IMR-90 (cell line): ENCODE results near the gene TRAPPC12. TPM values are rescaled to one million over a fixed set of nuclear protein-coding genes. Genes with fewer than 3 reads are reported as not detected.

Experiments used
- ATAC-seq: fragments of 200-7000 bp; cut with Tn5 transposase; 2 replicates; pipeline ENCODE4 v1.9.1; 2020; ENCODE audit warnings: low read depth, mild to moderate bottlenecking, moderate library complexity
- BruUV-seq: library from RNA; stranded (reverse); fragments of 400-500 nt; replicated peaks from 2 replicates; lab custom pipeline; 2021; lab: Mats Ljungman, UMichigan
- CTCF ChIA-PET: fragments of 300-600 bp; formaldehyde crosslinking; extraction: SDS; loops from one replicate; lab custom pipeline; 2021; ENCODE audit warnings: antibody characterized with exemption; lab: Yijun Ruan, JAX
- POLR2A ChIA-PET: fragments of 300-600 bp; sonication (Branson Sonifier 250); formaldehyde crosslinking; loops from one replicate; lab custom pipeline; 2022; ENCODE audit warnings: antibody characterized with exemption; ENCODE audit not compliant: unreplicated experiment; lab: Charles Lee
- DNase-seq: peaks from one replicate; pipeline ENCODE4 v3.0.0; 2013
- H2AFZ ChIP-seq: replicated peaks from 2 replicates; pipeline ENCODE3; 2013; ENCODE audit warnings: low read length, mild to moderate bottlenecking; ENCODE audit not compliant: poor library complexity
- H2AK5ac ChIP-seq: 2 replicates; pipeline ENCODE4 v1.6.1; 2013; ENCODE audit warnings: low read depth, low read length, inconsistent platforms
- H2AK9ac ChIP-seq: replicated peaks from 2 replicates; pipeline ENCODE3; 2013; ENCODE audit warnings: mild to moderate bottlenecking, low read depth, low read length, moderate library complexity; ENCODE audit not compliant: poor library complexity
- H2BK120ac ChIP-seq: 2 replicates; pipeline ENCODE4 v1.6.1; 2013; ENCODE audit warnings: low read depth, low read length, inconsistent platforms
- H2BK15ac ChIP-seq: 3 replicates; pipeline ENCODE4 v1.6.1; 2013; ENCODE audit warnings: low read depth, low read length, inconsistent platforms
- H2BK20ac ChIP-seq: 2 replicates; pipeline ENCODE4 v1.6.1; 2013; ENCODE audit warnings: low read depth, mild to moderate bottlenecking, inconsistent platforms, low read length, moderate library complexity
- H2BK5ac ChIP-seq: 2 replicates; pipeline ENCODE4 v1.6.1; 2013; ENCODE audit warnings: mild to moderate bottlenecking, low read depth, low read length, inconsistent platforms; ENCODE audit not compliant: poor library complexity, severe bottlenecking
- H3K14ac ChIP-seq: replicated peaks from 2 replicates; pipeline ENCODE4 v1.6.1; 2013; ENCODE audit warnings: low read depth, low read length, inconsistent platforms
- H3K18ac ChIP-seq: 2 replicates; pipeline ENCODE4 v1.6.1; 2013; ENCODE audit warnings: low read depth, low read length, control low read depth
- H3K23ac ChIP-seq: 2 replicates; pipeline ENCODE4 v1.6.1; 2013; ENCODE audit warnings: low read depth, low read length, inconsistent platforms
- H3K27ac ChIP-seq: 2 replicates; pipeline ENCODE4 v1.5.1; 2013; ENCODE audit warnings: mild to moderate bottlenecking, control low read depth, low read length; ENCODE audit not compliant: insufficient read depth
- H3K27me3 ChIP-seq: 2 replicates; pipeline ENCODE4 v1.6.1; 2013; ENCODE audit warnings: low read length; ENCODE audit not compliant: control insufficient read depth, insufficient read depth
- H3K36me3 ChIP-seq: 2 replicates; pipeline ENCODE4 v1.6.1; 2013; ENCODE audit warnings: low read length, mixed read lengths; ENCODE audit not compliant: control insufficient read depth, insufficient read depth
- H3K4ac ChIP-seq: 2 replicates; pipeline ENCODE4 v1.6.1; 2013; ENCODE audit warnings: low read depth, low read length, inconsistent platforms
- H3K4me1 ChIP-seq: 2 replicates; pipeline ENCODE4 v1.6.1; 2013; ENCODE audit warnings: low read length, mixed read lengths; ENCODE audit not compliant: control insufficient read depth, insufficient read depth
- H3K4me2 ChIP-seq: 2 replicates; pipeline ENCODE4 v1.6.1; 2013; ENCODE audit warnings: low read depth, mild to moderate bottlenecking, control low read depth, low read length, moderate library complexity
- H3K4me3 ChIP-seq: 2 replicates; pipeline ENCODE4 v1.5.1; 2013; ENCODE audit warnings: low read depth, mild to moderate bottlenecking, control low read depth, low read length, moderate library complexity; ENCODE audit not compliant: insufficient read depth
- H3K56ac ChIP-seq: 2 replicates; pipeline ENCODE4 v1.6.1; 2013; ENCODE audit warnings: low read length, inconsistent platforms; ENCODE audit not compliant: insufficient read depth; ENCODE audit errors: extremely low read depth
- H3K79me1 ChIP-seq, 2 experiments: 2 replicates each; pipeline ENCODE4 v1.6.1; 2013; ENCODE audit warnings: low read length in 2 of 2, inconsistent platforms in 1 of 2, low read depth in 1 of 2
- H3K9ac ChIP-seq: 2 replicates; pipeline ENCODE4 v1.6.1; 2013; ENCODE audit warnings: low read depth, low read length, control low read depth
- H3K9me1 ChIP-seq: 2 replicates; pipeline ENCODE4 v1.6.1; 2013; ENCODE audit warnings: low read length, inconsistent platforms; ENCODE audit not compliant: insufficient read depth
- H3K9me3 ChIP-seq: 2 replicates; pipeline ENCODE4 v1.6.1; 2013; ENCODE audit warnings: low read length; ENCODE audit not compliant: control insufficient read depth, insufficient read depth
- H4K20me1 ChIP-seq: 2 replicates; pipeline ENCODE4 v1.6.1; 2013; ENCODE audit warnings: low read length, inconsistent platforms; ENCODE audit not compliant: insufficient read depth
- H4K5ac ChIP-seq: 2 replicates; pipeline ENCODE4 v1.6.1; 2013; ENCODE audit warnings: mild to moderate bottlenecking, low read depth, low read length, control low read depth
- H4K8ac ChIP-seq, 2 experiments: 2 replicates each; pipeline ENCODE4 v1.6.1; 2013; ENCODE audit warnings: low read depth in 2 of 2, low read length in 2 of 2, control low read depth in 1 of 2, inconsistent platforms in 1 of 2
- H4K91ac ChIP-seq: 2 replicates; pipeline ENCODE4 v1.6.1; 2013; ENCODE audit warnings: low read depth, low read length, inconsistent platforms; ENCODE audit not compliant: insufficient read depth
- BHLHE40 ChIP-seq: fragments of 150-350 bp; IDR thresholded peaks from 2 replicates; pipeline ENCODE4 v1.6.1; 2016; ENCODE audit warnings: mild to moderate bottlenecking, low read depth, low read length
- CEBPB ChIP-seq: IDR thresholded peaks from 2 replicates; pipeline ENCODE4 v1.6.1; 2012; ENCODE audit warnings: low read depth, low read length, improper control_type of control experiment
- CHD1 ChIP-seq: IDR thresholded peaks from 2 replicates; pipeline ENCODE4 v1.6.1; 2012; ENCODE audit warnings: low read depth, low read length, improper control_type of control experiment
- CTCF ChIP-seq: conservative IDR thresholded peaks from 2 replicates; pipeline ENCODE4 v1.5.1; 2012; ENCODE audit warnings: mild to moderate bottlenecking, low read depth, low read length, improper control_type of control experiment
- ELK1 ChIP-seq: fragments of 150-350 bp; IDR thresholded peaks from 2 replicates; pipeline ENCODE4 v1.6.1; 2016; ENCODE audit warnings: low read depth, mild to moderate bottlenecking, low read length, moderate library complexity, borderline replicate concordance
- FOS ChIP-seq: fragments of 150-350 bp; IDR thresholded peaks from 2 replicates; pipeline ENCODE4 v1.6.1; 2016; ENCODE audit warnings: low read depth, low read length
- MAFK ChIP-seq: IDR thresholded peaks from 2 replicates; pipeline ENCODE4 v1.6.1; 2012; ENCODE audit warnings: low read depth, low read length, improper control_type of control experiment
- MAZ ChIP-seq: IDR thresholded peaks from 2 replicates; pipeline ENCODE4 v1.6.1; 2012; ENCODE audit warnings: low read depth, mild to moderate bottlenecking, low read length, improper control_type of control experiment, moderate library complexity, borderline replicate concordance
- MXI1 ChIP-seq: IDR thresholded peaks from 2 replicates; pipeline ENCODE4 v1.6.1; 2012; ENCODE audit warnings: low read depth, mild to moderate bottlenecking, low read length, moderate library complexity, borderline replicate concordance
- NFE2L2 ChIP-seq: fragments of 150-350 bp; IDR thresholded peaks from 2 replicates; pipeline ENCODE4 v1.6.1; 2016; ENCODE audit warnings: low read depth, mild to moderate bottlenecking, low read length
- POLR2A ChIP-seq: IDR thresholded peaks from 2 replicates; pipeline ENCODE4 v1.6.1; 2012; ENCODE audit warnings: mild to moderate bottlenecking, low read depth, low read length
- RAD21 ChIP-seq: IDR thresholded peaks from 2 replicates; pipeline ENCODE4 v1.6.1; 2012; ENCODE audit warnings: low read length, improper control_type of control experiment
- RCOR1 ChIP-seq: IDR thresholded peaks from 2 replicates; pipeline ENCODE4 v1.6.1; 2012; ENCODE audit warnings: mild to moderate bottlenecking, low read length, improper control_type of control experiment; ENCODE audit not compliant: insufficient replicate concordance
- RFX5 ChIP-seq: IDR thresholded peaks from 2 replicates; pipeline ENCODE4 v1.8.0; 2012; ENCODE audit warnings: low read depth, mild to moderate bottlenecking, low read length, moderate library complexity
- USF2 ChIP-seq: fragments of 150-350 bp; IDR thresholded peaks from 2 replicates; pipeline ENCODE4 v1.6.1; 2017; ENCODE audit warnings: mild to moderate bottlenecking, antibody characterized with exemption, low read length, low read depth
- WGBS, 2 experiments: methylation state at CpG; one replicate each; pipeline versions ENCODE4 v1.1.5 to v1.1.7; 2013; ENCODE audit warnings: missing lambda C conversion rate in 2 of 2; ENCODE audit not compliant: insufficient read length in 1 of 2; ENCODE audit errors: extremely low coverage in 2 of 2; 5-methylcytosine and 5-hydroxymethylcytosine counted together
- dilution Hi-C: fragments of 300-500 bp; cut with HindIII; formaldehyde crosslinking; loops from one replicate; pipeline ENCODE4 v1.14.3; 2018; ENCODE audit warnings: low sequenced_read_pairs; ENCODE audit not compliant: unreplicated experiment
- in situ Hi-C: fragments of 300-500 bp; cut with MboI; formaldehyde crosslinking; loops from 3 replicates; pipeline ENCODE4 v1.14.3; 2019; ENCODE audit warnings: low sequenced_read_pairs, inconsistent platforms, mixed read lengths
- intact Hi-C: fragments of 100-400 bp; cut with micrococcal nuclease; formaldehyde crosslinking; loops from 2 replicates; pipeline ENCODE4 v1.10.0; 2022
- polyA plus RNA-seq, 3 experiments: library from polyadenylated mRNA; depleted of rRNA; stranded (reverse); fragments of >200 nt; gene quantifications; 2 replicates each; pipeline ENCODE4 v1.2.3, GENCODE V29; 2012; ENCODE audit warnings: low replicate concordance in 1 of 3
- total RNA-seq: library from RNA; depleted of rRNA; stranded (reverse); fragments of >200 nt; gene quantifications from 2 replicates; pipeline ENCODE4 v1.2.3, GENCODE V29; 2012

Gene TRAPPC12
- total and polyA plus RNA-seq, 2 of the 4 experiments (the other 2 are of a cell fraction) = 25.8 to 69.9 TPM

- H3K4me1 ChIP-seq = peaks cover 7% of the 10 kb centered on the region; the same call in 1 of the 2 replicates
- BruUV-seq = no TSS peak
- H3K23ac ChIP-seq = no peak overlapping the region
- H3K27me3 ChIP-seq = no peaks in the 10 kb centered on the region
- no peak overlapping the region for H4K5ac ChIP-seq
- H2BK15ac ChIP-seq = no peak overlapping the region
- POLR2A ChIA-PET = no interaction called here
- H2AK9ac ChIP-seq = no peak overlapping the region
- dilution Hi-C loops (no loop called here), intact Hi-C loops (no loop called here), in situ Hi-C loops (no loop called here)
- no peak overlapping the region for H2AK5ac ChIP-seq
- no peak overlapping the region for H3K14ac ChIP-seq
- no peak for ATAC-seq
- no peak overlapping the region for H3K9ac ChIP-seq
- no peaks in the 10 kb centered on the region for H3K9me3 ChIP-seq
- H3K36me3 ChIP-seq = peaks cover 36% of the 10 kb centered on the region
- H4K91ac ChIP-seq = no peak overlapping the region
- no peak overlapping the region for H3K4ac ChIP-seq
- no peak overlapping the region for H3K18ac ChIP-seq
- H3K4me2 ChIP-seq = no peak overlapping the region
- peaks cover 3 to 5% of the 10 kb centered on the region in 2 experiments; a peak in 1 of 4 replicates for H3K79me1 ChIP-seq
- no peak overlapping the region for H4K8ac ChIP-seq
- WGBS, 2 experiments = 100% methylated on average over 8 of the region's 31 CpGs; no CpG with 5 or more reads in 1 of the 2 experiments
- no peak overlapping the region for H2BK20ac ChIP-seq
- no peak overlapping the region for H3K4me3 ChIP-seq
- DNase-seq = no peak
- CTCF ChIA-PET = no interaction called here
- no peak overlapping the region for H2BK5ac ChIP-seq
- no peaks in the 10 kb centered on the region for H4K20me1 ChIP-seq
- no peak overlapping the region for H2AFZ ChIP-seq
- H2BK120ac ChIP-seq = no peak overlapping the region
- no peak overlapping the region for H3K27ac ChIP-seq
- H3K56ac ChIP-seq = no peak overlapping the region
- H3K9me1 ChIP-seq = peaks cover 8% of the 10 kb centered on the region; the same call in 1 of the 2 replicates
- no peak for TF ChIP-seq RCOR1
- TF ChIP-seq POLR2A = no peak
- no peak for TF ChIP-seq RFX5
- no peak for TF ChIP-seq CHD1
- no peak for TF ChIP-seq CEBPB
- no peak for TF ChIP-seq MAZ
- TF ChIP-seq CTCF = no peak
- no peak for TF ChIP-seq RAD21
- TF ChIP-seq BHLHE40 = no peak
- no peak for TF ChIP-seq NFE2L2
- no peak for TF ChIP-seq MAFK
- no peak for TF ChIP-seq FOS
- TF ChIP-seq ELK1 = no peak
- no peak for TF ChIP-seq USF2
- TF ChIP-seq MXI1 = no peak
Observed at GRCh38 chr2:3479430-3480320, 100.2 kb downstream of the TRAPPC12 start.
